Fibroblast of villous mesenchyme (primary cell): ENCODE results near the gene EXOC3L4. TPM values are rescaled to one million over a fixed set of nuclear protein-coding genes. Genes with fewer than 3 reads are reported as not detected.

ENCODE experiments used
- DNase-seq: peaks from one replicate; pipeline ENCODE4 v3.0.0-alpha.2; 2010; ENCODE audit warnings: low read depth
- H3K4me3 ChIP-seq: 2 replicates; pipeline ENCODE4 v1.5.1; 2011; ENCODE audit warnings: low read depth, mild to moderate bottlenecking, low read length
- CTCF ChIP-seq: IDR thresholded peaks from 2 replicates; pipeline ENCODE4 v1.5.1; 2012; ENCODE audit warnings: low read depth, mild to moderate bottlenecking, low read length; ENCODE audit not compliant: insufficient read depth
- total RNA-seq: library from RNA; depleted of rRNA; stranded (reverse); fragments of >200 nt; gene quantifications from 2 replicates; pipeline ENCODE4 v1.2.3, GENCODE V29; 2012

EXOC3L4 gene
- total RNA-seq, 1 donor = not detected

- no peak for DNase-seq
- H3K4me3 ChIP-seq = no peak overlapping the region
- no peak for TF ChIP-seq CTCF
Observed at GRCh38 chr14:103156651-103157378, 62.3 kb downstream of the EXOC3L4 start.

GRCh38 chr14:103157969-103158368 is 63.4 kb downstream of the EXOC3L4 start:
- no peak for TF ChIP-seq CTCF
- DNase-seq = no peak
- H3K4me3 ChIP-seq = no peak overlapping the region

DNA sequence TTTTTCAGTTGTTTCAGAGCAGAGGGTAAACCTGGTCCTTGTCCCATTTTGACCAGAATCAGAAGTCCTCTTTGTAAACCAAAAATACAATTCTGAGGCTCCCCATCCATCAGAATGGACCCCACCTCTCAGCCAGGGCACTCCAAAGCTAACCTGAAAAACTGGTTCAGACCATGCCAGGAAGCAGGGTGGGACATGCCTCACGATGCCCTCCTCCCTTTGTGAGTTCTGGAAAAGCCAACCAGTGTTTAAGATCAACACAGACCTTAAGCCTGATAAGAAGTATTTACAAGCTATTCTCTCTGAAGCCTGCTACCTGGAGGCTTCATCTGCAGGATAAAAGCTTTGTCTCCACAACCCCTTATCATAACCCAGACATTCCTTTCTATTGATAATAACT is 64.2 kb downstream of the EXOC3L4 start:
- TF ChIP-seq CTCF = no peak
- DNase-seq = no peak
- no peak overlapping the region for H3K4me3 ChIP-seq

Other genes starting within 250 kb of the EXOC3L4 start
- under 0.01 and 0.43 TPM in 2 replicates for gene AMN, start 172.1 kb upstream of the EXOC3L4 start, total RNA-seq
- 104 and 122 TPM in 2 replicates for gene CDC42BPB, start 37.2 kb upstream of the EXOC3L4 start, total RNA-seq
- not detected in 2 replicates for gene LBHD2, start 10.5 kb upstream of the EXOC3L4 start, total RNA-seq
- gene TNFAIP2, start 28.7 kb downstream of the EXOC3L4 start, total RNA-seq = 122 and 240 TPM in 2 replicates
- 122 and 124 TPM in 2 replicates for gene EIF5, start 239.5 kb downstream of the EXOC3L4 start, total RNA-seq